H54 (cell line): Measurements from ENCODE around the gene PKP2.
A peak's percentile ranks its signal among the peaks of the same experiment; 100 is the strongest.
"Not testable (repeated sequence)": the region's sequence is repeated elsewhere in the genome, so short reads cannot be mapped to it uniquely, and the experiment has no call there.

Experiments
- DNase-seq: peaks from one replicate; pipeline ENCODE4 v3.0.0; 2011; ENCODE audit warnings: low spot score, mixed read lengths; ENCODE audit not compliant: insufficient read length
- FAIRE-seq: peaks from 3 replicates; lab custom pipeline; 2011; peaks lifted over from hg19 to GRCh38; lab: Jason Lieb, UNC
- POLR2A ChIP-seq: IDR thresholded peaks from 2 replicates; pipeline ENCODE4 v1.6.1; 2011; ENCODE audit warnings: low read depth, mild to moderate bottlenecking, low read length

PKP2 gene

DNA sequence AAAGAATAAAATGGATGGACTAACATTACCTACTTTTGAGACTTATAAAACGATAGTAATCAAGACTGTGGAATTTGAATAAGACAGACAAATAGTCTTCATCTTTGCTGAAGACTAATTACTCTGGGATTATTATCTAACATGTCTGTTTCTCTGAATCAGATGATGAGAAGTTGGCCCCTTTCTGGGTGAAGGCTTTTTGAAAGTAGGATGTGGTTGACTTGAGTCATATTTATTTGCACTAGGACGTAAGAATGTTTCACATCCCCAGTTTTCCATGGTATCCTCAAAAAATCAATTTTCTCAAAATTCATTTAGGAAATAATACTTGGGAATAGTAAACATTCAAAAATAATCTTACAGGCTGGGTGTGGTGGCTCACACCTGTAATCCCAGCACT is 31.8 kb downstream of the PKP2 start:
- no peak for TF ChIP-seq POLR2A
- DNase-seq = no peak
- no peak for FAIRE-seq

DNA sequence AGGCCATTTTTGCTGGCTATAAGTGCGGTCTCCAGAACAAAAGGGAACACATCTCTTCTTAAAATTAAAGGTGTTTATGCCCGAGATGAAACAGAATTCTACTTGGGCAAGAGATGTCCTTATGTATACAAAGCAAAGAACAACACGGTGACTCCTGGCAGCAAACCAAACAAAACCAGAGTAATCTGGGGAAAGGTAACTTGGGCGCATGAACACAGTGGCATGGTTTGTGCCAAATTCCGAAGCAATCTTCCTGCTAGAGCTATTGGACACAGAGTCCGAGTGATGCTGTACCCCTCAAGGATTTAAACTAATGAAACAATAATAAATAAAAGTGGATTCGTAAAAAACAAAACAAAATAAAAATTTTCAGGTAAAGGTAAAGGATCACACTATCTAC is 33.4 kb downstream of the PKP2 start:
- no peak for FAIRE-seq

DNA sequence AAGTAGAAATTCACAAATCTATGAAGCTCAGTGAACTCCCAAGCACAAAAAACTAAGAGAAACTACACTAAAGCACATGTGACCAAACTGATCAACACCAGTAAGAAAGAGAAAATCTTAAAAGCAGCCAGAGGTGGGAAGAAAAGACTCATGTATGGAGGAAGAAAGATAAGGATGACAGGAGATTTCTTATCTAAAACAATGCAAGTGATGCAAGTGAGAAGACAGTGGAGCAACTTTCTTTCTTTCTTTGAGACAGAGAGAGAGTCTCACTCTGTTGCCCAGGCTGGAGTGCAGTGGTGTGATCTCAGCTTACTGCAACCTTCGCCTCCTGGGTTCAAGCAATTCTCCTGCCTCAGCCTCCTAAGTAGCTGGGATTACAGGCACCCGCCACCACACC is 34.9 kb downstream of the PKP2 start:
- not testable (repeated sequence) for FAIRE-seq, DNase-seq

More for the DNA sequence above, 33.4 kb downstream of the PKP2 start:
- no peak for DNase-seq
- TF ChIP-seq POLR2A = no peak

DNA sequence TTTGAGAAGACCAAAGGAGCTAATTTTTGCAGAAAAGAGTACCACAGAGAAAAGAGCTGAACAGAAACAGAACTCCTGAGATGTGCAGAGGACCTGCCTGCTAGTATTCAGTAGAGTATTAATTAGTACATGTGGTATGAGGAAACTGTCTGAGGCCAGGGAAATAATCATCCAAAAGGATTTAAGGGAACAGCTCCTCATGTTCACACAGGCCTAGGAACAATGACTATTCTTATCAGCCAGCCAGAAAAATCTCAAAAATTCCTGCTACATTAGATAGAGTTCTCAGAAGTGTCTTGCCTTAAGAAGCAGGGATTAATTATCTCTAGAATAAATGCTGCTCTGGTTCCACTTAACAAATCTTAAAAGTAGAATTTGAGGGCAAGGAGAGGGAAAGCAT is 36.4 kb downstream of the PKP2 start:
- no peak for TF ChIP-seq POLR2A
- DNase-seq (no peak), FAIRE-seq (no peak)

DNA sequence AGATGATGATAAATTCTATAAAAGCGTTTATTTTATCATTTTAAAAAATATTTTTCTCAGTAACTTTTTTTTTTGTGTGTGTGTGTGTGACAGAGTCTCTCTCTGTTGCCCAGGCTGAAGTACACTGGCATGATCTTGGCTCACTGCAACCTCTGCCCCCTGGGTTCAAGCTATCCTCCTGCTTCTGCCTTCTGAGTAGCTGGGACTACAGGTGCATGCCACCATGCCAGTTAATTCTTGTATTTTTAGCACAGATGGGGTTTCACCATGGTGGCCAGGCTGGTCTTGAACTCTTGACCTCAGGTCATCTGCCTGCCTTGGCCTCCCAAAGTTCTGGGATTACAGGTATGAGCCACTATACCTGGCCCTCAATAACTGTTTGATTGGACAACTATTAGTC is 37.2 kb downstream of the PKP2 start:
- no peak for FAIRE-seq
- no peak for DNase-seq
- no peak for TF ChIP-seq POLR2A

DNA sequence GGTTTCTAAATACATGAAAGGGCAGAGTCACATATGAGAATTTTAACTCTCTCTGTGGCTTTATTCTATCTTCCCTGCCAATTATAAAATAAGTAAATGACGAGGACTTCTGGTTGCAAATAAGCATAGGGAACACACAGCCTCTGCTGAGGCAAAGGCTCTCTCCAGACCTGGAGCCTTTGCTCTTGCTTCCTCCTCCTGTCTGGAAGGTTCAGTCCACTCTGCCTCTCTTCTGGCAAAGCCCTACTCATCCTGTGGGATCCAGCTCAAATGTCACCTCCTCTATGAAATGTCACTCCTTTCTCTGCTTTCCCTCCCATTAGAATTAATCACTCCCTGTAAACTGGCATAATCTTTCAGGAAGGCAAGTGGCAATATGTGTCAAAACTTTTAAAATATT is 41.9 kb downstream of the PKP2 start:
- no peak for TF ChIP-seq POLR2A
- no peak for DNase-seq
- no peak for FAIRE-seq

DNA sequence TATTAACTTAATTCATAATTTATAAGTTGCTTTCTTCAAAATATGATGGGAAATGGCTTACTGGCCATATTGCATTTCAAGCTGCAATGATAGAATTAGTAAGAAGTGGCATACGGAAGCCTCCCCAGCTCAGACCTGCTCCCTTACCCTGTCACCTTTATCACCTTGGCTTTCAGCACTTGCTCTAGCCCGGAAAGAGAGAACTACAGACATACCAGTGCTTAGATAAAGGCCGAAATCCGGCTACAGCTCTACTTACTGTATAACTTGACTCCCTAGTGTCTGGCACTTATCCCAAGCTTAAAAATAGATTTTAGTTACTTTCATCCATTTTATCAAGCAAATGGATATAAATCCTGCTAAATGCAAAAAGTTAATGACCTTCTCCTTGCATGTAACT is 42.5 kb downstream of the PKP2 start:
- FAIRE-seq (no peak), DNase-seq (no peak)
- no peak for TF ChIP-seq POLR2A

DNA sequence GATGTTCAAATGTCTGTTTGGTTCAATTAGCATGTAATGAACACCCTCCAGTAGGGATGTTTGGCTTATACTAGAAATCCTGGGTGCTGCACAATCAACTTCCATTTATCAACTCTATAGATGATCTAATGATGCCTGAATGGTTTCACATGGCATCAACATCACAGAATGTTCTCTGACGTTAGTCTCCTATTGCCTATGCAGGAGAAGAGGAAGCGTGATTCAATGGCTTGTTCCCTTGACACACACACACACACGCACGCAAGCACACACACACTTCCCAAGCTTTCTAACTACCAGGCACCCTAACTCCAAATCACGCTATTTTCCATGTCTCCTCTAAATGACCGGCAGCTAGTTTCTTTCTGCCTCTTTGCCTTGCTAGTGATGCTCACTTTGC is 49.3 kb downstream of the PKP2 start:
- no peak for FAIRE-seq
- no peak for DNase-seq
- no peak for TF ChIP-seq POLR2A

DNA sequence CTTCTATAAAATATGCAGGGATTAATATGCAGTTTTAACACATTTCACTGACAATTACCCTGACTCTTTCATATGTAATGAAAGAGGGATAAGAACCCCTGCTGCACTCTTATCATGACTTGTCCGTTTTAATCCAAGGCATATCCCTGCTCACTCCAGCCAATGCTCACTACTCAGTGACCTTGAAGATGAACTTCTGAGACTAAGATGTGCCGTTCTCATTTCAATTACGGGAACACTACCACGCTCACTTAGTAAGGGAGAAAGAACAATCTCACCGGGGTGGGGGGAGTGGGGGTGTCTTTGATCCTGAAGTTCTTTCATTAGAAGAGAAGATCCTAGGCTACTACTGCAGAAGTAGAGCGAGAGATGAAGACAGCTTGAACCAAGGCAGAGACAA is 50.5 kb downstream of the PKP2 start:
- FAIRE-seq = no peak
- TF ChIP-seq POLR2A = no peak
- DNase-seq = no peak

DNA sequence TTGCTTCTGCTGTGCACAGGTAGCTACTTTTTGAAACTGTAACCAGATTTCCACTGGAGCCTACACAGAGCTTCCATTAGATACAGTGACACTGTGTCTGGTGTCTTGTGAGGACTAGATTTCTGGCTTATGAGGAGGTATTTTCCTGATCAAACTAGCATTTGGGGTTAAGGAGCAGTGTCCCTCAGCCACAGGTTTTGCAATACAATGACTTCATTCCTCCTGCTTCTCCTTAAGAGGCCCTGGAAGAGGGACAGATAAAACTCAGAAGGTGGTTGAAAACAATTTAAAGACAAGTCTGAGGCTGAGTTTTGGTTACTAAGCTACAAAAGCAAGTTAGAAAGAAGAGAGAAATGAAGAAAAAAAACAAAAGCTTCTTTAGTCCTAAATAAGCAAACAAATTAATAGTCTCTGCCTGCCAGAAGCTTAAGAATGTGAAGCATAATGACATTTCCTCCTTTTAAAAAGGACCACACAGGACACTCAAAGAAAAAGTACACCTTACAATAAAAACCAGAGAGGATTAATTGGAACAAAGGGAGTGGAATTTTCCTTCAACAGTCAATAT is 53.0 kb downstream of the PKP2 start:
- no peak for TF ChIP-seq POLR2A
- DNase-seq = no peak
- FAIRE-seq = no peak

DNA sequence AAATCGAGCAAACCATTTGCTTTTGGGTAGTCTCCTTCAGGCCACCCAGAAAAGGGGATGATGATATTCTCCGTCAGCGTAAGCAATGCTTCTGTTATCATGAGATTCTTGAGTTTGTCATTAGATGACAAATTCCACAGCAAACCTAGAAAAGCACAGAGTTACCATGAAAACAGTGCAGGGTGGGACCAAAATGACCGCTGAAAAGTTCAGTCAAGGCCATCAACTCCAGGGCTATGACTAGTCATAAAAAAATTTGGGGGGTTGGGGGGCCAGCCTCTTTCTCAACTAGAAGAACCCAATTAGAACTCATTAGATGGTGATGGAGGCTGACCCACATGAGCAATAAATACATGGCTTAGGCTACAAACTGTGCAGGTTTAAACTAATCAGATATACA is 55.5 kb downstream of the PKP2 start:
- DNase-seq = no peak
- FAIRE-seq = no peak
- TF ChIP-seq POLR2A = no peak

DNA sequence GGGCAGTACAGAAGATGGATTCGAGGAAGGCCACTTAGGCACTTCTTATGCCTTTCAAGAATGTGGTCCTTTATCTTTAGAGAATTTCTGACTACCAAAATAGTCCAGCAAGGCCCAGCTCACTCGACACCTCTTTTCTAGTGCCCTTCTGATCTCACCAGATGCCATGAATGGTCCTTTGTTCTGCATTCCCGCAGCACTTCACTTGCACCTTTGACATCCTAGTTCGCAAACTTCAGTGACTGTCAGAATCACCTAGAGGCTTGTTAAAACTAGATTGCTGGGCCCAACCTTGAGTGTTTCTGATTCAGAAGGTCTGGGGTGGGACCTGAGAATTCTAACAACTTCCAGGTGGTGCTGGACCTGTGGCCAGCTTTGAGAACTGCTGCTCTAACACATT is 56.7 kb downstream of the PKP2 start:
- DNase-seq = no peak
- FAIRE-seq = no peak
- TF ChIP-seq POLR2A = no peak

DNA sequence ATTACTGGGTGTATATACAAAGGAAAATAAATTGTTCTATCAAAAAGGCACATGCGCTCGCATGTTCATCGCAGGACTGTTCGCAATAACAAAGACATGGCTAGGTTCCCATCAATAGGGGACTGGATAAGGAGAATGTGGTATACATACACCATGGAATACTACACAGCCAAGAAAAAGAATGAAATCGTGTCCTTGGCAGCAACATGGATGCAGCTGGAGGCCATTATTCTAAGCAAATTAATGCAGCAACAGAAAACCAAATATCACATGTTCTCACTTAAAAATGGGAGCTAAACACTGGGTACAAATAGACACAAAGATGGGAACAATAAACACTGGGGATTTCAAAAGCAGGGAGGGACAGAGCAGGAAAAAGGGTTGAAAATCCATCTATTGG is 58.6 kb downstream of the PKP2 start:
- FAIRE-seq (no peak), DNase-seq (no peak)
- no peak for TF ChIP-seq POLR2A

DNA sequence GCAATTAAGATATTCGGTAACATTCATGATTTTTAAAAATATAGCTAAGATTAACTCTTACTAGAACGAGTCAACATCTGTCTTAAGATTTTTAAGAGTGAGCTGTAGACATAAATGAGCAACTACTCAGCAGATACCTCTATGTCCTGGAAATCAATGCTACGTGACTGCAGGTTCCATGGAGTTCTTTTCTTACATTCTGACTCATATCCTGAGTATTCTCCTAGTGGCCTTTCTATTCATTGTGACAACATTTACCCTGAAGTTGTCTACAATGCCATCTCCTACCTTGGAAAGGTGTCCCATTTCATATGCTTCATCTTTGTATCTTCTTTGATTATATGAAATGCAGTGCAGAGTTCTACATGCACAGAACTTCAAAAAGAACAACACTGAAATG is 59.9 kb downstream of the PKP2 start:
- FAIRE-seq (peak; percentile 23), DNase-seq (peak; percentile 6)
- TF ChIP-seq POLR2A = no peak

DNA sequence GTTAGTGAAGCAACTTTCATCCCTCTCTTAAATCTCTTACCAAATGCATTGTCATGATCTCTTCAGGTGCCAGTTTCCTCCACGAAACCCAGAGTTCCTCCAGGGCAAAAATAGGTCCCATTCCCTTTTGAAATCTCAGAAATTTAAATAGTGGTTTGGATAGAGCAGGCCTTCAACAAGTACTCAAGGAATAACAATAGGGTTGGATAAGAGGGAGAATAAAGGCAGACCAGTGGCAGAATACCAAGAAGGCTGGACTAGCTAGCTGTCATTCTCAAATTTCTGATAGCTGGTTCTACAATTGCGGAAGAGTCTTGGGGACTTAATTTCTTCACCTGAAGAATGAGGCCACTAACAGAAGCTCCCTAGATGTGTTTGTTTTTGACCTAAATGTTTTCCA is 62.5 kb downstream of the PKP2 start:
- TF ChIP-seq POLR2A = no peak
- no peak for FAIRE-seq
- no peak for DNase-seq

DNA sequence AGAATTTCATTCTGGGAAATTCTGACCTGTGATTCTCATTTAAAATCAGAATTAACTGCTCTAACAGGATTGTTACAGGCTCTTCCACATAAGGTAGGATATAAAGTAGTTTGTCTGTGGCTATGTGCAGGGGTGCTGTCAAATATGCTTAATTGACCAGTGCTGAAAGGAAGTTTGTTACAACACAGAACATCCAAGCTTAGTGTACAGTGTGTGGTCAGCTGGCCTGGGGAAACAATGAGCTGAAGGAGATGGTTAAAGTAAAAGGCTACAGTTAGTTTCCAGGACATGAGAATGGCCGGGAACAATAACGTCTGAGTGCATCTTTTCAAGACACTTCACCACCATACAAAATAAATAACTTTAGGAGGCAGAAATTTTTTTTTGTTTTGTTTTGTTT is 68.0 kb downstream of the PKP2 start:
- no peak for TF ChIP-seq POLR2A
- FAIRE-seq = no peak

More for the DNA sequence above, 68.0 kb downstream of the PKP2 start:
- no peak for DNase-seq
